ENCODE data around the gene ADGRF4.

DNA sequence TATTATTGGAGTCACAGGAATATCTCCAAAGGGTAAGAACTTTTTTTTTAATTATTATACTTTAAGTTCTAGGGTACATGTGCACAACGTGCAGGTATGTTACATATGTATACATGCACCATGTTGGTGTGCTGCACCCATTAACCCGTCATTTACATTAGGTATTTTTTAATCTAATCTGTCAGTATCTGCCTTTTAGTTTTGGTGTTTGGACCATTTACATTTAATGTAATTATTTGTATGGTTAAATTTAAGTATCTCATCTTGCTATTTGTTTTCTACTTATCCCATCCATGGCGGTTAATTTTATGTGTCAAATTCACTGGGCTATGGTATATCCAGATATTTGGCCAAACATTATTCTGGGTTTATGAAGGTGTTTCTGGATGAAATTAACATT lies 68.1 kb downstream of the ADGRF4 start:
- TF ChIP-seq, protein P1, sequence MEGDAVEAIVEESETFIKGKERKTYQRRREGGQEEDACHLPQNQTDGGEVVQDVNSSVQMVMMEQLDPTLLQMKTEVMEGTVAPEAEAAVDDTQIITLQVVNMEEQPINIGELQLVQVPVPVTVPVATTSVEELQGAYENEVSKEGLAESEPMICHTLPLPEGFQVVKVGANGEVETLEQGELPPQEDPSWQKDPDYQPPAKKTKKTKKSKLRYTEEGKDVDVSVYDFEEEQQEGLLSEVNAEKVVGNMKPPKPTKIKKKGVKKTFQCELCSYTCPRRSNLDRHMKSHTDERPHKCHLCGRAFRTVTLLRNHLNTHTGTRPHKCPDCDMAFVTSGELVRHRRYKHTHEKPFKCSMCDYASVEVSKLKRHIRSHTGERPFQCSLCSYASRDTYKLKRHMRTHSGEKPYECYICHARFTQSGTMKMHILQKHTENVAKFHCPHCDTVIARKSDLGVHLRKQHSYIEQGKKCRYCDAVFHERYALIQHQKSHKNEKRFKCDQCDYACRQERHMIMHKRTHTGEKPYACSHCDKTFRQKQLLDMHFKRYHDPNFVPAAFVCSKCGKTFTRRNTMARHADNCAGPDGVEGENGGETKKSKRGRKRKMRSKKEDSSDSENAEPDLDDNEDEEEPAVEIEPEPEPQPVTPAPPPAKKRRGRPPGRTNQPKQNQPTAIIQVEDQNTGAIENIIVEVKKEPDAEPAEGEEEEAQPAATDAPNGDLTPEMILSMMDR (conservative IDR thresholded peaks at IDR 0.05 in 1 of 2, IDR thresholded peaks at IDR 0.05 in 1 of 2; ENCODE audit: extremely low read depth in 1 of 2, insufficient read depth in 1 of 2, low read depth in 1 of 2, low read length in 2 of 2): no peak
- TF ChIP-seq EZH2 (IDR thresholded peaks at IDR 0.05; ENCODE audit: borderline replicate concordance, low read length): no peak
